Stomach (tissue), 4 donors: ENCODE results near the gene ATP9B.

ENCODE experiments used
- EP300 ChIP-seq: sonication (generic); formaldehyde crosslinking; IDR thresholded peaks from one replicate; pipeline ENCODE4 v1.6.1; 2017; ENCODE audit warnings: antibody characterized with exemption
- POLR2A ChIP-seq, 4 donors: fragments of 450-650 bp; IDR thresholded peaks; one replicate each; pipeline ENCODE4 v1.6.1; 2016; ENCODE audit warnings: antibody characterized with exemption in 4 of 4, control low read depth in 2 of 4, mild to moderate bottlenecking in 1 of 4, moderate library complexity in 1 of 4
- POLR2AphosphoS5 ChIP-seq, 3 donors: sonication (generic); formaldehyde crosslinking; IDR thresholded peaks; one replicate each; pipeline ENCODE4 v1.6.1; 2016; ENCODE audit warnings: antibody characterized with exemption in 3 of 3
- TF ChIP-seq, protein P1 (sequence below), 7 experiments: fragments of 450-650 bp in 4 of 7; fragments of 200-600 bp in 3 of 7; sonication (generic) in 3 of 7; IDR thresholded peaks; one replicate each; pipeline ENCODE4 v1.5.1; 2016 to 2019; ENCODE audit warnings: antibody characterized with exemption in 7 of 7, control low read depth in 2 of 7, mild to moderate bottlenecking in 1 of 7

DNA sequence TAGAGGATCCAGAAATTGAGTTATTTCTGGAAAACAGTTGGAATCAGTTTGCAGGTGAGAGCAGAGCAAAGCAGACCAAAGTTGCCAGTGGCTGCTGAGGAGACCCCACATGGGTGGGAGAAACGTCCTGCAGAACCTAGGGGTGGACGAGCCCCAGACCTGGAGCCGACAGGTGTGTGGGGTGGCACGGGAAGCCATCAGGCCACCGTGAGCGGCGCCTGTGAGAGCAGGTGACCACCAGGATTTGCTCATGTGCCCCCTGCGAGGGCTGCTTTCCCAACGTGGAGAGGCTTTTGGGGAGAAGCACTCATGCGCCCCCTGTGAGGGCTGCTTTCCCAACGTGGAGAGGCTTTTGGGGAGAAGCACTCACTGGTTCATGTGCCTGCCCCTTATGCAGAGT, 209.7 kb downstream of the ATP9B start:
- TF ChIP-seq, protein P1, sequence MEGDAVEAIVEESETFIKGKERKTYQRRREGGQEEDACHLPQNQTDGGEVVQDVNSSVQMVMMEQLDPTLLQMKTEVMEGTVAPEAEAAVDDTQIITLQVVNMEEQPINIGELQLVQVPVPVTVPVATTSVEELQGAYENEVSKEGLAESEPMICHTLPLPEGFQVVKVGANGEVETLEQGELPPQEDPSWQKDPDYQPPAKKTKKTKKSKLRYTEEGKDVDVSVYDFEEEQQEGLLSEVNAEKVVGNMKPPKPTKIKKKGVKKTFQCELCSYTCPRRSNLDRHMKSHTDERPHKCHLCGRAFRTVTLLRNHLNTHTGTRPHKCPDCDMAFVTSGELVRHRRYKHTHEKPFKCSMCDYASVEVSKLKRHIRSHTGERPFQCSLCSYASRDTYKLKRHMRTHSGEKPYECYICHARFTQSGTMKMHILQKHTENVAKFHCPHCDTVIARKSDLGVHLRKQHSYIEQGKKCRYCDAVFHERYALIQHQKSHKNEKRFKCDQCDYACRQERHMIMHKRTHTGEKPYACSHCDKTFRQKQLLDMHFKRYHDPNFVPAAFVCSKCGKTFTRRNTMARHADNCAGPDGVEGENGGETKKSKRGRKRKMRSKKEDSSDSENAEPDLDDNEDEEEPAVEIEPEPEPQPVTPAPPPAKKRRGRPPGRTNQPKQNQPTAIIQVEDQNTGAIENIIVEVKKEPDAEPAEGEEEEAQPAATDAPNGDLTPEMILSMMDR (IDR thresholded peaks at IDR 0.05), result no peak
- no peak for TF ChIP-seq EP300
- no peak for TF ChIP-seq POLR2A (IDR thresholded peaks at IDR 0.05)
- no peak for TF ChIP-seq POLR2AphosphoS5 (IDR thresholded peaks at IDR 0.05)
